Colonic mucosa (tissue), 4 donors: ENCODE measurements around the gene DPF3. TPM values are rescaled to one million over a fixed set of nuclear protein-coding genes. Genes with fewer than 3 reads are reported as not detected.

ENCODE experiments used
- DNase-seq: peaks from one replicate; pipeline ENCODE4 v3.0.0-alpha.2; 2020
- H3K27ac ChIP-seq: fragments of 200-600 bp; one replicate; pipeline ENCODE4 v1.8.0; 2021
- H3K27me3 ChIP-seq: fragments of 200-600 bp; one replicate; pipeline ENCODE4 v1.8.0; 2021
- H3K36me3 ChIP-seq: fragments of 200-600 bp; one replicate; pipeline ENCODE4 v1.8.0; 2021
- H3K4me1 ChIP-seq: fragments of 200-600 bp; one replicate; pipeline ENCODE4 v1.8.0; 2021; ENCODE audit warnings: mild to moderate bottlenecking
- H3K4me3 ChIP-seq: fragments of 200-600 bp; one replicate; pipeline ENCODE4 v1.8.0; 2021
- H3K9ac ChIP-seq, 2 donors: one replicate each; pipeline ENCODE4 v1.7.0; 2013; ENCODE audit warnings: control low read depth in 2 of 2, low read depth in 2 of 2, low read length in 2 of 2
- H3K9me3 ChIP-seq: fragments of 200-600 bp; one replicate; pipeline ENCODE4 v1.8.0; 2021
- intact Hi-C: fragments of 100-400 bp; cut with DNase I; formaldehyde crosslinking; loops from one replicate; pipeline ENCODE4 v1.14.1; 2022
- total RNA-seq, 2 donors: library from RNA; stranded (reverse); fragmentation: NEBNext Ultra II Directional in 1 of 2; extraction: Animal tissue kit (Norgen Biotek cat#: 25700) in 1 of 2; gene quantifications; one replicate each; pipeline ENCODE4 v1.2.1, GENCODE V29; 2021
- TF ChIP-seq, protein P1 (sequence below): fragments of 200-600 bp; IDR thresholded peaks from one replicate; pipeline ENCODE4 v1.8.0; 2022; ENCODE audit warnings: antibody characterized with exemption, mild to moderate bottlenecking
- donor health status: healthy.
- donor health status: DM: no; HTN: no; CAD: no.
- donor health status: DM: no; HTN: no; CAD: no.

The DPF3 gene
- total RNA-seq, 2 donors from 2014 or later, result 6.7 to 14.0 TPM

GRCh38 chr14:72731252-72732020 lies 162.5 kb downstream of the DPF3 start:
- no peak for DNase-seq
- no peak overlapping the region for H3K9ac ChIP-seq
- no peaks in the 10 kb centered on the region for H3K27me3 ChIP-seq
- H3K36me3 ChIP-seq, result no peaks in the 10 kb centered on the region
- H3K4me3 ChIP-seq, result no peak overlapping the region
- TF ChIP-seq, protein P1, sequence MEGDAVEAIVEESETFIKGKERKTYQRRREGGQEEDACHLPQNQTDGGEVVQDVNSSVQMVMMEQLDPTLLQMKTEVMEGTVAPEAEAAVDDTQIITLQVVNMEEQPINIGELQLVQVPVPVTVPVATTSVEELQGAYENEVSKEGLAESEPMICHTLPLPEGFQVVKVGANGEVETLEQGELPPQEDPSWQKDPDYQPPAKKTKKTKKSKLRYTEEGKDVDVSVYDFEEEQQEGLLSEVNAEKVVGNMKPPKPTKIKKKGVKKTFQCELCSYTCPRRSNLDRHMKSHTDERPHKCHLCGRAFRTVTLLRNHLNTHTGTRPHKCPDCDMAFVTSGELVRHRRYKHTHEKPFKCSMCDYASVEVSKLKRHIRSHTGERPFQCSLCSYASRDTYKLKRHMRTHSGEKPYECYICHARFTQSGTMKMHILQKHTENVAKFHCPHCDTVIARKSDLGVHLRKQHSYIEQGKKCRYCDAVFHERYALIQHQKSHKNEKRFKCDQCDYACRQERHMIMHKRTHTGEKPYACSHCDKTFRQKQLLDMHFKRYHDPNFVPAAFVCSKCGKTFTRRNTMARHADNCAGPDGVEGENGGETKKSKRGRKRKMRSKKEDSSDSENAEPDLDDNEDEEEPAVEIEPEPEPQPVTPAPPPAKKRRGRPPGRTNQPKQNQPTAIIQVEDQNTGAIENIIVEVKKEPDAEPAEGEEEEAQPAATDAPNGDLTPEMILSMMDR, result no peak
- H3K27ac ChIP-seq, result no peak overlapping the region
- intact Hi-C loops, result no loop called here
- H3K4me1 ChIP-seq, result no peaks in the 10 kb centered on the region
- H3K9me3 ChIP-seq, result no peaks in the 10 kb centered on the region

GRCh38 chr14:72730468-72730867 lies 163.4 kb downstream of the DPF3 start:
- intact Hi-C loops, result no loop called here
- Histone ChIP-seq H3K27me3 (no peaks in the 10 kb centered on the region), H3K4me1 (no peaks in the 10 kb centered on the region), H3K27ac (no peak overlapping the region), H3K9ac (no peak overlapping the region), H3K36me3 (no peaks in the 10 kb centered on the region), H3K4me3 (no peak overlapping the region), H3K9me3 (no peaks in the 10 kb centered on the region)
- no peak for DNase-seq
- TF ChIP-seq, protein P1, result no peak

GRCh38 chr14:72726444-72726843 lies 167.5 kb downstream of the DPF3 start:
- Histone ChIP-seq H3K27me3 (no peaks in the 10 kb centered on the region), H3K36me3 (no peaks in the 10 kb centered on the region), H3K9me3 (no peaks in the 10 kb centered on the region), H3K27ac (no peak overlapping the region), H3K9ac (no peak overlapping the region), H3K4me1 (no peaks in the 10 kb centered on the region), H3K4me3 (no peak overlapping the region)
- TF ChIP-seq, protein P1, result no peak
- intact Hi-C loops, result no loop called here
- DNase-seq, result no peak

- no peaks in the 10 kb centered on the region for H3K27me3 ChIP-seq
- no peaks in the 10 kb centered on the region for H3K36me3 ChIP-seq
- intact Hi-C loops, result no loop called here
- TF ChIP-seq, protein P1, result no peak
- no peak overlapping the region for H3K4me3 ChIP-seq
- H3K9me3 ChIP-seq, result no peaks in the 10 kb centered on the region
- H3K9ac ChIP-seq, result no peak overlapping the region
- H3K27ac ChIP-seq, result no peak overlapping the region
- H3K4me1 ChIP-seq, result no peaks in the 10 kb centered on the region
- no peak for DNase-seq
Measured at GRCh38 chr14:72723858-72724530, 169.9 kb downstream of the DPF3 start.

- H3K36me3 ChIP-seq, result no peaks in the 10 kb centered on the region
- H3K27ac ChIP-seq, result no peak overlapping the region
- H3K4me1 ChIP-seq, result no peaks in the 10 kb centered on the region
- TF ChIP-seq, protein P1, result no peak
- H3K9ac ChIP-seq, result no peak overlapping the region
- intact Hi-C loops, result no loop called here
- no peak overlapping the region for H3K4me3 ChIP-seq
- DNase-seq, result no peak
- no peaks in the 10 kb centered on the region for H3K27me3 ChIP-seq
- H3K9me3 ChIP-seq, result no peaks in the 10 kb centered on the region
Measured at GRCh38 chr14:72722201-72722785, 171.6 kb downstream of the DPF3 start.
